Omental fat pad (tissue), 4 donors: Measurements from ENCODE around the gene KLRC3. TPM values are rescaled to one million over a fixed set of nuclear protein-coding genes. Genes with fewer than 3 reads are reported as not detected.
"Not testable (repeated sequence)": the region's sequence is repeated elsewhere in the genome, so short reads cannot be mapped to it uniquely, and the experiment has no call there.

Source experiments
- ATAC-seq: fragments of 150-250 bp; one replicate; pipeline ENCODE4 v1.9.1; 2016; ENCODE audit warnings: mild to moderate bottlenecking, moderate library complexity; ENCODE audit not compliant: low FRiP score
- DNase-seq: peaks from one replicate; pipeline ENCODE4 v3.0.0-alpha.2; 2019; ENCODE audit warnings: low spot score
- total RNA-seq, 4 donors: library from RNA; depleted of rRNA; stranded (reverse); fragments of >200 nt; gene quantifications; one replicate each; pipeline ENCODE4 v1.1.0, GENCODE V29; 2016
- TF ChIP-seq, protein P1 (sequence below), 3 donors: fragments of 450-650 bp; IDR thresholded peaks; one replicate each; pipeline ENCODE4 v1.5.1; 2016 to 2017; ENCODE audit warnings: antibody characterized with exemption in 3 of 3, mild to moderate bottlenecking in 3 of 3, moderate library complexity in 2 of 3

KLRC3 gene
- total RNA-seq, 4 donors from 2014 or later, result 1.3 TPM; not detected in 3

GRCh38 chr12:10448236-10448635, 27.8 kb upstream of the KLRC3 start:
- ATAC-seq (no peak), DNase-seq (no peak)
- TF ChIP-seq, protein P1, sequence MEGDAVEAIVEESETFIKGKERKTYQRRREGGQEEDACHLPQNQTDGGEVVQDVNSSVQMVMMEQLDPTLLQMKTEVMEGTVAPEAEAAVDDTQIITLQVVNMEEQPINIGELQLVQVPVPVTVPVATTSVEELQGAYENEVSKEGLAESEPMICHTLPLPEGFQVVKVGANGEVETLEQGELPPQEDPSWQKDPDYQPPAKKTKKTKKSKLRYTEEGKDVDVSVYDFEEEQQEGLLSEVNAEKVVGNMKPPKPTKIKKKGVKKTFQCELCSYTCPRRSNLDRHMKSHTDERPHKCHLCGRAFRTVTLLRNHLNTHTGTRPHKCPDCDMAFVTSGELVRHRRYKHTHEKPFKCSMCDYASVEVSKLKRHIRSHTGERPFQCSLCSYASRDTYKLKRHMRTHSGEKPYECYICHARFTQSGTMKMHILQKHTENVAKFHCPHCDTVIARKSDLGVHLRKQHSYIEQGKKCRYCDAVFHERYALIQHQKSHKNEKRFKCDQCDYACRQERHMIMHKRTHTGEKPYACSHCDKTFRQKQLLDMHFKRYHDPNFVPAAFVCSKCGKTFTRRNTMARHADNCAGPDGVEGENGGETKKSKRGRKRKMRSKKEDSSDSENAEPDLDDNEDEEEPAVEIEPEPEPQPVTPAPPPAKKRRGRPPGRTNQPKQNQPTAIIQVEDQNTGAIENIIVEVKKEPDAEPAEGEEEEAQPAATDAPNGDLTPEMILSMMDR (IDR thresholded peaks at IDR 0.05), result no peak

DNA sequence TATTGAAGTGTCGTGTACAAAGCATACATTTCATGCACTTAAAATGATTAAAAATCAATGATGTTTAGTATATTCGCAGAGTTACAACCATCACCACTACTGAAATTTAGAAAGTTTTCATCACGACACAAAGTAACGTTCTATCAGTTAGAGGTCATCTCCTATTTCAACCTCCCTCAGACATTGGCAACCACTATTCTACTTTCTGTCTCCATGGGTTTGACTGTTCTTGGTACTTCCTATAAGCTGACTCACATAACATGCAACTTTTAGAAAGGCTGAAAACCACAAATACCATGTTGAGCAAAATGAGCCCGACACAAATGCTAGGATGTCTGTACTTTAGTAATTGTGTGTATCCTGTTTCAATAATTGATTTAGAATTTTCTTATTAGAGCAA, 25.7 kb upstream of the KLRC3 start:
- DNase-seq, ATAC-seq: not testable (repeated sequence)

DNA sequence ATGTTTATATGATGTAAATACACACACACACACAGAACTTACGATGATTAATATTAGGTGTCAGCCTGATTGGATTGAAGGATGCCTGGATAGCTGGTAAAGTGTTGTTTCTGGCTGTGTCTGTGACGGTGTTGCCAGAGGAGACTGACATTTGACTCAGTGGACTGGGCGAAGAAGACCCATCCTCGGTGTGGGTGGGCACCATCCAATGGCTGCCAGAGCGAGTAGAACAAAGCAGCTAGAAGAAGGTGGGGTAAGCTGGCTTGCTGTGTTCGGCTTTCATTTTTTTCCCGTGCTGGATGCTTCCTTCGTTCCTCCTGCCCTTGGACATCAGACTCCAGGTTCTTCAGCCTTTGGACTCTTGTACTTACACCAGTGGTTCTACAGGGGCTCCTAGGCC, 20.7 kb upstream of the KLRC3 start:
- DNase-seq, ATAC-seq: not testable (repeated sequence)

GRCh38 chr12:10439608-10440274, 19.3 kb upstream of the KLRC3 start:
- not testable (repeated sequence) for DNase-seq, ATAC-seq

- not testable (repeated sequence) for DNase-seq, ATAC-seq
Measured at GRCh38 chr12:10437601-10438000, 17.2 kb upstream of the KLRC3 start.

GRCh38 chr12:10435816-10436215, 15.4 kb upstream of the KLRC3 start, which contains the start of gene KLRC2:
KLRC2 (minus strand) TSS chr12:10436010; CDS start chr12:10435986, 24 bp downstream.
- ATAC-seq, DNase-seq: not testable (repeated sequence)

GRCh38 chr12:10430623-10431022, 10.2 kb upstream of the KLRC3 start:
- not testable (repeated sequence) for ATAC-seq, DNase-seq

- ATAC-seq, DNase-seq: not testable (repeated sequence)
Measured at GRCh38 chr12:10425938-10426337, 5.5 kb upstream of the KLRC3 start.

DNA sequence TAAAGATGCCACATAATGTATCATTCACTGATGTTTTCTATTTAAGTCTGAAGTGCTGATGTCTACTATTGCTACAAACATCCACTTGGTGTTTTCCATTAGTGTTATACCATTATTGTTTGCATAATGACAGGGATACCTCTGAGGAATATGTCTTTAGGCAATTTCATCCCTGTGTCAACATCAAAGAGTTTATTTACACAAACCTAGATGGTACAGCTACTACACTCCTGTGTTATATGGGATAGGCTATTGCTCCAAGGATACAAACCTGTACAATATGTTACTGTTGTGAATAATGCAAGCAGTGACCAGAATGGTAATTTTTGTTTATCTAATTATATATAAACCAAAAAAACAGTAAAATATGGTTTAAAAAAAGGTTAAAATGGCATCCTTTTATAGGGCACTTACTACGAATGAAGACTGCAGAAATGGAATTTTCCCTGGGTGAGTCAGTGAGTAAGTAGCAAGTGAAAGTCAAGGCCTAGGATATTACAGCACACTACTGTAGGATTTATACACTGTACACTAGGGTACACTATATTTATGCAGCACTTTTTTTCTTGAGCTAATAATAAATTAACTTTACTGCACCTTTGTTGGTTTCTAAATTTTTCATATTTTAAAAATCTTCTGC, 4.0 kb upstream of the KLRC3 start:
- not testable (repeated sequence) for DNase-seq, ATAC-seq

- ATAC-seq, DNase-seq: not testable (repeated sequence)
Measured at GRCh38 chr12:10422159-10422558, 1.8 kb upstream of the KLRC3 start.

- TF ChIP-seq, protein P1 (IDR thresholded peaks at IDR 0.05), result no peak
- ATAC-seq (no peak), DNase-seq (no peak)
Measured at GRCh38 chr12:10409392-10409791, 11.0 kb downstream of the KLRC3 start, which contains the start of gene KLRC4. KLRC4 (minus strand) TSS chr12:10409757; CDS start chr12:10409575, 182 bp downstream.

GRCh38 chr12:10408842-10409241, 11.6 kb downstream of the KLRC3 start:
- no peak for DNase-seq
- no peak for ATAC-seq
- TF ChIP-seq, protein P1 (IDR thresholded peaks at IDR 0.05), result no peak
